Ovary (tissue), 3 donors: ENCODE results near the gene GSTM4.

Source experiments
- EP300 ChIP-seq: sonication (generic); formaldehyde crosslinking; IDR thresholded peaks from one replicate; pipeline ENCODE4 v1.6.1; 2017; ENCODE audit warnings: antibody characterized with exemption
- POLR2A ChIP-seq: fragments of 450-650 bp; IDR thresholded peaks from one replicate; pipeline ENCODE4 v1.6.1; 2017; ENCODE audit warnings: antibody characterized with exemption, mild to moderate bottlenecking, moderate library complexity
- TF ChIP-seq, protein P1 (sequence below), 3 donors: fragments of 450-650 bp in 2 of 3; fragments of 200-600 bp in 1 of 3; IDR thresholded peaks; one replicate each; pipeline versions ENCODE4 v1.5.1 to v1.8.0; 2016 to 2022; ENCODE audit warnings: antibody characterized with exemption in 3 of 3, mild to moderate bottlenecking in 1 of 3
- donor health status: DM: no; HTN: no; CAD: no.

DNA sequence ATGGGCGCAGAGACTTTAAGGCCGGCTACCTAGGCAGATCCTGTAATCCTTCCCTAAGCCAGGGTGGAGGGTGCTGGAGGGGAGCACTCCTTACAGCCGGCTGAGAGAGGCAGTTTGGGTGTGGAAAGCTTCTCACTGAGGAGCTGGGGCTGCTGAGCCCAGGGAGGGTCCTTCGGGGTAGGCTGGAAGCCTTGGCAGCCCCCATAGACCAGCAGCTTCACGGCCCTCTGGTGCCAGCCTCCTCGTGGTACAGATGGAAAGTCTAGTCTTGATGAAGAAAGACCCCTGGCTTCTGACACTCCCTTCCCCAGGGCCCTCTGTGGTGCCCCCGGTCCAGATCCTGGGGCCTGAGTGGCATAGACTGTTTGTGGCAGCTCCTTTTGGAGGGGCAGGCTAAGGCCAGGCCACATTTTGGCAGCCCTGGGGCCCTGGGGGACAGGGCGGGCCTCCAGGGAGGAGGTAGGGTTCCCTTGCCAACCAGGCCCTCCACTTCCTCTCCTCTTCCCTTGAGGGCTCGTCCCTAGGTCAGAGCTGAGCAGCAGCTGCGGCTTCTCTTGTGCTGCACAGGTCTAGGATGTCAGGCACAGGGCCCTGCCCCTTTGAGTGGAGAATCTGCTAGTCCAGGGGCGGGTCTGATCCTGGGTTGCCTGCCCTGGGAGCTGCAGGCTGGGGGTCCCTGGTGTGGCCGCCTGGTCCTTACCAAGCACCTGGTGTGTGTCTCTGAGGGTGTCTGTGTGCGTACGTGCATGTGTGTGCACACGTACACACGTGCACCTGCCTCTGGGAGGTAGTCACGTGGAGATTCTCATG is 31.5 kb upstream of the GSTM4 start:
- TF ChIP-seq, protein P1, sequence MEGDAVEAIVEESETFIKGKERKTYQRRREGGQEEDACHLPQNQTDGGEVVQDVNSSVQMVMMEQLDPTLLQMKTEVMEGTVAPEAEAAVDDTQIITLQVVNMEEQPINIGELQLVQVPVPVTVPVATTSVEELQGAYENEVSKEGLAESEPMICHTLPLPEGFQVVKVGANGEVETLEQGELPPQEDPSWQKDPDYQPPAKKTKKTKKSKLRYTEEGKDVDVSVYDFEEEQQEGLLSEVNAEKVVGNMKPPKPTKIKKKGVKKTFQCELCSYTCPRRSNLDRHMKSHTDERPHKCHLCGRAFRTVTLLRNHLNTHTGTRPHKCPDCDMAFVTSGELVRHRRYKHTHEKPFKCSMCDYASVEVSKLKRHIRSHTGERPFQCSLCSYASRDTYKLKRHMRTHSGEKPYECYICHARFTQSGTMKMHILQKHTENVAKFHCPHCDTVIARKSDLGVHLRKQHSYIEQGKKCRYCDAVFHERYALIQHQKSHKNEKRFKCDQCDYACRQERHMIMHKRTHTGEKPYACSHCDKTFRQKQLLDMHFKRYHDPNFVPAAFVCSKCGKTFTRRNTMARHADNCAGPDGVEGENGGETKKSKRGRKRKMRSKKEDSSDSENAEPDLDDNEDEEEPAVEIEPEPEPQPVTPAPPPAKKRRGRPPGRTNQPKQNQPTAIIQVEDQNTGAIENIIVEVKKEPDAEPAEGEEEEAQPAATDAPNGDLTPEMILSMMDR (IDR thresholded peaks at IDR 0.05) = no peak
- TF ChIP-seq POLR2A = no peak
- TF ChIP-seq EP300 = no peak
